ENCODE data around the gene SULT1A1. TPM values are rescaled to one million over a fixed set of nuclear protein-coding genes. Genes with fewer than 3 reads are reported as not detected.

SULT1A1 gene
- total and polyA plus RNA-seq, 2 donors (not counting 1 experiment from before 2014, with no cell fraction given) = 4.2 to 7.1 TPM

- H3K36me3 ChIP-seq (replicated peaks in 1 of 2; ENCODE audit: control extremely low read depth in 1 of 2, control insufficient read depth in 1 of 2, extremely low read depth in 1 of 2, insufficient read depth in 2 of 2, low read length in 1 of 2) = peaks cover 0 to 2% of the 10 kb centered on the region in 2 experiments
- peaks cover 66% of the 10 kb centered on the region for H4K20me1 ChIP-seq (ENCODE audit: control insufficient read depth, insufficient read depth, low read length, poor library complexity, severe bottlenecking)
- no peak overlapping the region for H3K4me2 ChIP-seq (replicated peaks; ENCODE audit: low read depth, low read length, poor library complexity, severe bottlenecking)
- H3K27me3 ChIP-seq (replicated peaks in 1 of 4; ENCODE audit: control extremely low read depth in 1 of 4, control insufficient read depth in 3 of 4, insufficient read depth in 4 of 4, low read length in 3 of 4) = no peaks in the 10 kb centered on the region
- ChIA-PET CTCF (no interaction called here), POLR2A (no interaction called here)
- H3K27ac ChIP-seq (ENCODE audit: low read length in 2 of 2) = no peak overlapping the region
- Mint-ChIP-seq H3K4me1 (peaks cover 5% of the 10 kb centered on the region), H3K27ac (no peak overlapping the region), H3K27me3 (no peaks in the 10 kb centered on the region), H3K9me3 (ENCODE audit: insufficient read depth) (peaks cover 7% of the 10 kb centered on the region), H3K4me3 (no peak overlapping the region)
- TF ChIP-seq CTCF (IDR thresholded peaks at IDR 0.05) = no peak
- no peak for TF ChIP-seq EZH2 (IDR thresholded peaks at IDR 0.05; ENCODE audit: borderline replicate concordance, insufficient read depth, low read depth, low read length, poor library complexity, severe bottlenecking)
- no CpG with 5 or more reads among the region's 4 CpGs for WGBS (ENCODE audit: insufficient coverage)
- DNase-seq (no peak), ATAC-seq (ENCODE audit: low read depth) (no peak)
- H3K4me3 ChIP-seq (ENCODE audit: control extremely low read depth in 1 of 5, extremely low read depth in 1 of 5, insufficient read depth in 1 of 5, low read depth in 2 of 5, low read length in 4 of 5) = no peak overlapping the region
- intact Hi-C loops (cut with micrococcal nuclease) = no loop called here
- H3K9ac ChIP-seq (ENCODE audit: low read length) = no peak overlapping the region
- peaks cover 0 to 17% (median 7%) of the 10 kb centered on the region in 3 donors for H3K9me3 ChIP-seq (ENCODE audit: control extremely low read depth in 1 of 3, control insufficient read depth in 2 of 3, insufficient read depth in 1 of 3, low read length in 2 of 3)
- H3K79me2 ChIP-seq (ENCODE audit: control insufficient read depth, insufficient read depth, low read length) = peaks cover 74% of the 10 kb centered on the region
- no peaks in the 10 kb centered on the region for H3K4me1 ChIP-seq (ENCODE audit: control insufficient read depth in 2 of 2, insufficient read depth in 2 of 2, low read length in 2 of 2)
- no peak overlapping the region for H2AFZ ChIP-seq (ENCODE audit: insufficient read depth, low read depth, low read length, poor library complexity, severe bottlenecking)
Observed at GRCh38 chr16:28569968-28570752, 39.7 kb downstream of the SULT1A1 start.

- peaks cover 0 to 2% of the 10 kb centered on the region in 2 experiments for H3K36me3 ChIP-seq (replicated peaks in 1 of 2; ENCODE audit: control extremely low read depth in 1 of 2, control insufficient read depth in 1 of 2, extremely low read depth in 1 of 2, insufficient read depth in 2 of 2, low read length in 1 of 2)
- peaks cover 71% of the 10 kb centered on the region for H3K79me2 ChIP-seq (ENCODE audit: control insufficient read depth, insufficient read depth, low read length)
- no peak overlapping the region for H3K27ac ChIP-seq (ENCODE audit: low read length in 2 of 2)
- DNase-seq (no peak), ATAC-seq (ENCODE audit: low read depth) (no peak)
- H3K9me3 ChIP-seq (ENCODE audit: control extremely low read depth in 1 of 3, control insufficient read depth in 2 of 3, insufficient read depth in 1 of 3, low read length in 2 of 3) = peaks cover 0 to 17% (median 7%) of the 10 kb centered on the region in 3 donors
- H2AFZ ChIP-seq (ENCODE audit: insufficient read depth, low read depth, low read length, poor library complexity, severe bottlenecking) = no peak overlapping the region
- Mint-ChIP-seq H3K4me1 (peaks cover 1% of the 10 kb centered on the region), H3K9me3 (ENCODE audit: insufficient read depth) (peaks cover 7% of the 10 kb centered on the region), H3K4me3 (no peak overlapping the region), H3K27me3 (no peaks in the 10 kb centered on the region), H3K27ac (no peak overlapping the region)
- no peak overlapping the region for H3K4me2 ChIP-seq (replicated peaks; ENCODE audit: low read depth, low read length, poor library complexity, severe bottlenecking)
- no peaks in the 10 kb centered on the region for H3K27me3 ChIP-seq (replicated peaks in 1 of 4; ENCODE audit: control extremely low read depth in 1 of 4, control insufficient read depth in 3 of 4, insufficient read depth in 4 of 4, low read length in 3 of 4)
- H4K20me1 ChIP-seq (ENCODE audit: control insufficient read depth, insufficient read depth, low read length, poor library complexity, severe bottlenecking) = peaks cover 64% of the 10 kb centered on the region
- H3K4me1 ChIP-seq (ENCODE audit: control insufficient read depth in 2 of 2, insufficient read depth in 2 of 2, low read length in 2 of 2) = no peaks in the 10 kb centered on the region
- intact Hi-C loops (cut with micrococcal nuclease) = no loop called here
- H3K4me3 ChIP-seq (ENCODE audit: control extremely low read depth in 1 of 5, extremely low read depth in 1 of 5, insufficient read depth in 1 of 5, low read depth in 2 of 5, low read length in 4 of 5) = no peak overlapping the region
- H3K9ac ChIP-seq (ENCODE audit: low read length) = no peak overlapping the region
- CTCF ChIA-PET = no interaction called here
- WGBS (ENCODE audit: insufficient coverage) = 100% methylated on average over 2 of the region's 5 CpGs
- TF ChIP-seq EZH2 (IDR thresholded peaks at IDR 0.05; ENCODE audit: borderline replicate concordance, insufficient read depth, low read depth, low read length, poor library complexity, severe bottlenecking) = no peak
- TF ChIP-seq CTCF (IDR thresholded peaks at IDR 0.05) = no peak
- POLR2A ChIA-PET = no interaction called here
Observed at GRCh38 chr16:28569021-28569420, 40.8 kb downstream of the SULT1A1 start.
